ENCODE measurements around the gene FLVCR2. TPM values are rescaled to one million over a fixed set of nuclear protein-coding genes. Genes with fewer than 3 reads are reported as not detected.

The FLVCR2 gene
- total RNA-seq, 1 donor from 2014 or later = 42.4 TPM

- Histone ChIP-seq H3K27me3 (ENCODE audit: low read depth) (no peaks in the 10 kb centered on the region), H3K36me3 (no peaks in the 10 kb centered on the region), H3K9me3 (no peaks in the 10 kb centered on the region), H3K4me1 (peaks cover 26% of the 10 kb centered on the region), H3K4me3 (no peak overlapping the region), H3K27ac (peak overlapping the region; percentile 81)
- no peak for ATAC-seq
- DNase-seq = no peak
- intact Hi-C loops (cut with DNase I) = no loop called here
- TF ChIP-seq, protein P1, sequence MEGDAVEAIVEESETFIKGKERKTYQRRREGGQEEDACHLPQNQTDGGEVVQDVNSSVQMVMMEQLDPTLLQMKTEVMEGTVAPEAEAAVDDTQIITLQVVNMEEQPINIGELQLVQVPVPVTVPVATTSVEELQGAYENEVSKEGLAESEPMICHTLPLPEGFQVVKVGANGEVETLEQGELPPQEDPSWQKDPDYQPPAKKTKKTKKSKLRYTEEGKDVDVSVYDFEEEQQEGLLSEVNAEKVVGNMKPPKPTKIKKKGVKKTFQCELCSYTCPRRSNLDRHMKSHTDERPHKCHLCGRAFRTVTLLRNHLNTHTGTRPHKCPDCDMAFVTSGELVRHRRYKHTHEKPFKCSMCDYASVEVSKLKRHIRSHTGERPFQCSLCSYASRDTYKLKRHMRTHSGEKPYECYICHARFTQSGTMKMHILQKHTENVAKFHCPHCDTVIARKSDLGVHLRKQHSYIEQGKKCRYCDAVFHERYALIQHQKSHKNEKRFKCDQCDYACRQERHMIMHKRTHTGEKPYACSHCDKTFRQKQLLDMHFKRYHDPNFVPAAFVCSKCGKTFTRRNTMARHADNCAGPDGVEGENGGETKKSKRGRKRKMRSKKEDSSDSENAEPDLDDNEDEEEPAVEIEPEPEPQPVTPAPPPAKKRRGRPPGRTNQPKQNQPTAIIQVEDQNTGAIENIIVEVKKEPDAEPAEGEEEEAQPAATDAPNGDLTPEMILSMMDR (IDR thresholded peaks at IDR 0.05) = no peak
Measured at GRCh38 chr14:75537071-75537470, 41.3 kb upstream of the FLVCR2 start.

GRCh38 chr14:75539162-75539560, 39.3 kb upstream of the FLVCR2 start:
- H3K27me3 ChIP-seq (ENCODE audit: low read depth) = no peaks in the 10 kb centered on the region
- intact Hi-C loops (cut with DNase I) = no loop called here
- no peak overlapping the region for H3K4me3 ChIP-seq
- DNase-seq = no peak
- H3K36me3 ChIP-seq = no peaks in the 10 kb centered on the region
- ATAC-seq = no peak
- no peaks in the 10 kb centered on the region for H3K9me3 ChIP-seq
- TF ChIP-seq, protein P1 (IDR thresholded peaks at IDR 0.05) = no peak
- peaks cover 47% of the 10 kb centered on the region for H3K4me1 ChIP-seq
- H3K27ac ChIP-seq = no peak overlapping the region

GRCh38 chr14:75539561-75540478, 38.6 kb upstream of the FLVCR2 start:
- TF ChIP-seq, protein P1 (IDR thresholded peaks at IDR 0.05) = no peak

DNA sequence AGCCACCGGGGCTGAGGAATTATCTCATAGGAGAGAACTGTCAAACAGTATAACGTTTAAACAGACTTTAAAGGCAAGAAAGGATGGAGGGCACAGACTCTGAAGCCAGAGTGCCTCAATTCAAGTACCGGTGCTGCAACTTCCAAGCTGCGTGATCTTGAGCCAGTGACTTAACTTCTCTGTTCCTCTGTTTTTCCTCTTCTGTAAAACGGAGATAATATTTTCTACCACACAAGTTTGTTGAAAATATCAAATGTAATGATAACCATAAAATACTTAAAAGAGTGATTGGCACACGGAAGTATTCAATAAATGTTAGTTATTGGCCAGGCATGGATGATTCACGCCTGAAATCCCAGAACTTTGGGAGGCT, 38.0 kb upstream of the FLVCR2 start:
- no peak for ATAC-seq
- Histone ChIP-seq H3K4me1 (peaks cover 46% of the 10 kb centered on the region), H3K36me3 (no peaks in the 10 kb centered on the region), H3K9me3 (no peaks in the 10 kb centered on the region), H3K27me3 (ENCODE audit: low read depth) (no peaks in the 10 kb centered on the region), H3K4me3 (no peak overlapping the region), H3K27ac (no peak overlapping the region)
- DNase-seq = no peak
- TF ChIP-seq, protein P1 (IDR thresholded peaks at IDR 0.05) = no peak
- intact Hi-C loops (cut with DNase I) = no loop called here

More at GRCh38 chr14:75539561-75540478, 38.6 kb upstream of the FLVCR2 start:
- peaks cover 47% of the 10 kb centered on the region for H3K4me1 ChIP-seq
- H3K27ac ChIP-seq = no peak overlapping the region
- no peaks in the 10 kb centered on the region for H3K9me3 ChIP-seq
- ATAC-seq (no peak), DNase-seq (no peak)
- intact Hi-C loops (cut with DNase I) = no loop called here
- H3K4me3 ChIP-seq = no peak overlapping the region
- H3K36me3 ChIP-seq = no peaks in the 10 kb centered on the region
- no peaks in the 10 kb centered on the region for H3K27me3 ChIP-seq (ENCODE audit: low read depth)

DNA sequence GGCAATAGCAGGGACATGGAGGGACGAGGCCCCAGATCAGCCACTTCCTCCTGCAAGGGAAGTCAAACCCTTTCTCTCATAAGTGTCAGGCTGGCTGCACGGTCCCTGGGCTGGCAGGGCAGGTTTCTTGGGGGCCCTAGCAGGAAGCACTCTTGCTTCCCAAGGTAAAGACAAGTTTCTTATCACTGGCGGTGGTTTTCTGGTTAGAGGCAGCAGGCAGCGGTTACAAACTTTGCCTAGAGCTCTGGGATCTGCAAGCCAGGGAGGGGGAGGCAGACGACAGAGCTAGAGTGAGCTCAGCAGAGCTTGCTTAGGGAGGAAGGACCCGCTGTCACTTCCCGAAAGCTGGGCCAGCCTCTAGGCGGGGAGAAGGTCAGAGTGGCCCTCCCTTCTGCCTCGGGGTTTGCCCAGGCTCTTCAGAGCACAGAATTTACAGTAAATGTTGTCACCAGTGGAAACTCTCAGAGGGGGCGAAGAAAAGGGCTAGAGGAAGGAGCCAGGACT, 35.8 kb upstream of the FLVCR2 start:
- Histone ChIP-seq H3K9me3 (no peaks in the 10 kb centered on the region), H3K4me3 (no peak overlapping the region), H3K36me3 (no peaks in the 10 kb centered on the region), H3K27me3 (ENCODE audit: low read depth) (no peaks in the 10 kb centered on the region), H3K27ac (peak overlapping the region; percentile 84), H3K4me1 (peaks cover 27% of the 10 kb centered on the region)
- DNase-seq (peak; percentile 87), ATAC-seq (peak; percentile 96 to 97)
- intact Hi-C loops (cut with DNase I) = no loop called here
- TF ChIP-seq, protein P1 (IDR thresholded peaks at IDR 0.05) = no peak

Measured in lower lobe of right lung (tissue), 2 donors.